ENCODE measurements around the gene TM4SF5. TPM values are rescaled to one million over a fixed set of nuclear protein-coding genes. Genes with fewer than 3 reads are reported as not detected.

Gene TM4SF5
- total and polyA plus RNA-seq, 10 of the 15 experiments (the other 5 are each of a cell fraction or from before 2014, with no cell fraction given): 0.40 TPM; not detected in 9

DNA sequence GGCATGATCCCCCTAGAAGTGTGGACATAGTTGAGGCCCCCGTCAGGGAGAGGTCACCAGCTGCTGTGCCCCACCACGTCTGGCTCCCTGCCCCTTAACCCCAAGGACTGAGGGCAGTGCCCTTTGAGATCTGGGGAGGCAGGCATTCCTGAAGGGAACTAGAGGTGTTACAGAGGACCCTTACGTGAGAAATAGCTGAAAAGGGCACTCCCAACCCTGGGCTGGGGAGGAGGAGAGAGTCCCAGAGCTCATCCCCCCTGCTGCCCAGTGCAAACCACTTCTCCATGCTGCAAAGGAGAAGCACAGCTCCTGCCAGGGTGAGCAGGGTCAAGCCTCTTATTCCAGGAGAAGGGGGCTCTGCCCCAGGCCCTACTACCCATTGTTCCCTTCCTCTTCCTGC, 51.1 kb downstream of the TM4SF5 start (continued):
- TF ChIP-seq MYC (IDR thresholded peaks at IDR 0.05; ENCODE audit: insufficient read depth, insufficient read length, insufficient replicate concordance, low read length, severe bottlenecking): no peak
- no peak for TF ChIP-seq NR2F1 (conservative IDR thresholded peaks at IDR 0.05)
- no peak for TF ChIP-seq CEBPB (IDR thresholded peaks at IDR 0.05; ENCODE audit: borderline replicate concordance in 1 of 2, low read depth in 2 of 2, low read length in 2 of 2)
- TF ChIP-seq STAT3 (IDR thresholded peaks at IDR 0.05; ENCODE audit: low read depth, low read length): no peak
- no peak for TF ChIP-seq POLR2A (IDR thresholded peaks at IDR 0.05; ENCODE audit: low read depth, low read length)
- no peak for TF ChIP-seq ETV6 (conservative IDR thresholded peaks at IDR 0.05 in 1 of 2, IDR thresholded peaks at IDR 0.05 in 1 of 2; ENCODE audit: borderline replicate concordance in 1 of 2, low read depth in 1 of 2)

DNA sequence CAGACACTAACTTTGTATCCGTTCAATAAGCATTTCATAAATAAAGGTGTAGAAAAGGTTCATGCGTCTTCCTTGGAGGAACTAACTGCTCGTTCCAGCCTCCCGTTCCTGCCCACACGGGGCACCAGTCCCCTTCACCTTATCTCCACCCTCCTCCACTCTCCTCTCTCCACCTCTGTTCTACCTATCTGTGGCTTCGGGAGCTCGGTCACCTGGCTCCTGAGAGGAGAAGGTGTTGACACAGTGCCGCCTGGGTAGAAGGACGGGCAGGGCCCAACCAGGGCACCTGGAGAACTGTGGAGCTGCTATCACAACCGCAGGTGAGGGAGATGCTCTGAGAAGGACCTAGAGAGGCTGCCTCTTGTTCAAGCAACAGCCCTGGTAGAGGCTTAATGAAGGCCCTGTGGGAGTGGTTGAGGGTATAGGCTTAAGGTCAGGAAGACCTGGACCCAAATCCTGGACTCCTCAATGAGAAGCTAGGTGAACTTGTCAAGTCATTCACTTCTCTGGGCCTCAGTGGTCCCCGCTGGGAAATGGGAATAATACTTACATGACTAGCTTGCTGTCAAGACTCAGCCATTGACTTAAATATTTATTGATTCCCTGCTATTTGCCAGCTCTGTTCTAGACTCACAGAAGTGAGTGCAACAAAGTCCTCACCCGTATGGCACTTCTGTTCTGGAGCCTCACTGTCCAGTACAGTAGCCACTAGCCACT, 51.8 kb downstream of the TM4SF5 start:
- Histone ChIP-seq H3K27ac (ENCODE audit: control insufficient read depth, insufficient read depth) (no peak overlapping the region), H4K20me1 (ENCODE audit: control insufficient read depth, insufficient read depth) (no peaks in the 10 kb centered on the region), H3K4me3 (no peak overlapping the region), H3K27me3 (replicated peaks in 1 of 2; ENCODE audit: control insufficient read depth in 2 of 2, insufficient read depth in 2 of 2, low read length in 1 of 2) (no peaks in the 10 kb centered on the region), H3K36me3 (ENCODE audit: control insufficient read depth in 2 of 2, insufficient read depth in 2 of 2, low read length in 1 of 2) (no peaks in the 10 kb centered on the region), H2AFZ (ENCODE audit: control insufficient read depth, low read depth, low read length) (no peak overlapping the region), H3K79me2 (ENCODE audit: control insufficient read depth, insufficient read depth, low read length) (no peaks in the 10 kb centered on the region), H3K4me2 (ENCODE audit: control insufficient read depth, insufficient read depth) (no peak overlapping the region), H3K4me1 (ENCODE audit: control insufficient read depth, insufficient read depth, low read length) (no peaks in the 10 kb centered on the region), H3K9me3 (replicated peaks; ENCODE audit: control insufficient read depth, insufficient read depth, low read length) (no peaks in the 10 kb centered on the region), H3K9ac (ENCODE audit: control insufficient read depth, insufficient read depth, low read length) (no peak overlapping the region)
- ATAC-seq (no peak; the same call in 2 of the 3 replicates), DNase-seq (ENCODE audit: low read depth, low spot score) (no peak), FAIRE-seq (no peak)
- POLR2A ChIA-PET: interaction anchor here (0.5 to 0.7 kb wide), 3 partner anchors 47 to 1063 kb away, joined by 3 to 4 read pairs (median 3); no protein-coding TSS in a partner anchor
- no TSS peak for BruUV-seq (replicated peaks)
- intact Hi-C loops (cut with micrococcal nuclease; ENCODE audit: unreplicated experiment): no loop called here
- SMC1A ChIA-PET (ENCODE audit: uncharacterized antibody, unreplicated experiment): no interaction called here
- CTCF ChIA-PET: interaction anchor here (1.3 kb wide), 1 partner anchor 59 kb away, joined by 4 read pairs; no protein-coding TSS in a partner anchor
- RAD21 ChIA-PET (ENCODE audit: unreplicated experiment): no interaction called here
- WGBS (ENCODE audit: insufficient coverage, insufficient replicate concordance, low lambda C conversion rate, missing lambda C conversion rate): 79% methylated on average over 12 of the region's 12 CpGs
- in situ Hi-C loops (cut with MboI): no loop called here
- no peak for TF ChIP-seq TCF3 (IDR thresholded peaks at IDR 0.05; ENCODE audit: borderline replicate concordance, insufficient read depth, low read depth, low read length)
- TF ChIP-seq SMC3 (IDR thresholded peaks at IDR 0.05; ENCODE audit: borderline replicate concordance, low read length): no peak
- TF ChIP-seq, protein P1, sequence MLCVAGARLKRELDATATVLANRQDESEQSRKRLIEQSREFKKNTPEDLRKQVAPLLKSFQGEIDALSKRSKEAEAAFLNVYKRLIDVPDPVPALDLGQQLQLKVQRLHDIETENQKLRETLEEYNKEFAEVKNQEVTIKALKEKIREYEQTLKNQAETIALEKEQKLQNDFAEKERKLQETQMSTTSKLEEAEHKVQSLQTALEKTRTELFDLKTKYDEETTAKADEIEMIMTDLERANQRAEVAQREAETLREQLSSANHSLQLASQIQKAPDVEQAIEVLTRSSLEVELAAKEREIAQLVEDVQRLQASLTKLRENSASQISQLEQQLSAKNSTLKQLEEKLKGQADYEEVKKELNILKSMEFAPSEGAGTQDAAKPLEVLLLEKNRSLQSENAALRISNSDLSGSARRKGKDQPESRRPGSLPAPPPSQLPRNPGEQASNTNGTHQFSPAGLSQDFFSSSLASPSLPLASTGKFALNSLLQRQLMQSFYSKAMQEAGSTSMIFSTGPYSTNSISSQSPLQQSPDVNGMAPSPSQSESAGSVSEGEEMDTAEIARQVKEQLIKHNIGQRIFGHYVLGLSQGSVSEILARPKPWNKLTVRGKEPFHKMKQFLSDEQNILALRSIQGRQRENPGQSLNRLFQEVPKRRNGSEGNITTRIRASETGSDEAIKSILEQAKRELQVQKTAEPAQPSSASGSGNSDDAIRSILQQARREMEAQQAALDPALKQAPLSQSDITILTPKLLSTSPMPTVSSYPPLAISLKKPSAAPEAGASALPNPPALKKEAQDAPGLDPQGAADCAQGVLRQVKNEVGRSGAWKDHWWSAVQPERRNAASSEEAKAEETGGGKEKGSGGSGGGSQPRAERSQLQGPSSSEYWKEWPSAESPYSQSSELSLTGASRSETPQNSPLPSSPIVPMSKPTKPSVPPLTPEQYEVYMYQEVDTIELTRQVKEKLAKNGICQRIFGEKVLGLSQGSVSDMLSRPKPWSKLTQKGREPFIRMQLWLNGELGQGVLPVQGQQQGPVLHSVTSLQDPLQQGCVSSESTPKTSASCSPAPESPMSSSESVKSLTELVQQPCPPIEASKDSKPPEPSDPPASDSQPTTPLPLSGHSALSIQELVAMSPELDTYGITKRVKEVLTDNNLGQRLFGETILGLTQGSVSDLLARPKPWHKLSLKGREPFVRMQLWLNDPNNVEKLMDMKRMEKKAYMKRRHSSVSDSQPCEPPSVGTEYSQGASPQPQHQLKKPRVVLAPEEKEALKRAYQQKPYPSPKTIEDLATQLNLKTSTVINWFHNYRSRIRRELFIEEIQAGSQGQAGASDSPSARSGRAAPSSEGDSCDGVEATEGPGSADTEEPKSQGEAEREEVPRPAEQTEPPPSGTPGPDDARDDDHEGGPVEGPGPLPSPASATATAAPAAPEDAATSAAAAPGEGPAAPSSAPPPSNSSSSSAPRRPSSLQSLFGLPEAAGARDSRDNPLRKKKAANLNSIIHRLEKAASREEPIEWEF (IDR thresholded peaks at IDR 0.05; ENCODE audit: insufficient replicate concordance, low read depth, low read length): no peak
- TF ChIP-seq GATAD2B (conservative IDR thresholded peaks at IDR 0.05; ENCODE audit: low read depth): no peak
- no peak for TF ChIP-seq MEF2B (IDR thresholded peaks at IDR 0.05; ENCODE audit: partially characterized antibody, poor library complexity, severe bottlenecking)
- TF ChIP-seq, protein P2, sequence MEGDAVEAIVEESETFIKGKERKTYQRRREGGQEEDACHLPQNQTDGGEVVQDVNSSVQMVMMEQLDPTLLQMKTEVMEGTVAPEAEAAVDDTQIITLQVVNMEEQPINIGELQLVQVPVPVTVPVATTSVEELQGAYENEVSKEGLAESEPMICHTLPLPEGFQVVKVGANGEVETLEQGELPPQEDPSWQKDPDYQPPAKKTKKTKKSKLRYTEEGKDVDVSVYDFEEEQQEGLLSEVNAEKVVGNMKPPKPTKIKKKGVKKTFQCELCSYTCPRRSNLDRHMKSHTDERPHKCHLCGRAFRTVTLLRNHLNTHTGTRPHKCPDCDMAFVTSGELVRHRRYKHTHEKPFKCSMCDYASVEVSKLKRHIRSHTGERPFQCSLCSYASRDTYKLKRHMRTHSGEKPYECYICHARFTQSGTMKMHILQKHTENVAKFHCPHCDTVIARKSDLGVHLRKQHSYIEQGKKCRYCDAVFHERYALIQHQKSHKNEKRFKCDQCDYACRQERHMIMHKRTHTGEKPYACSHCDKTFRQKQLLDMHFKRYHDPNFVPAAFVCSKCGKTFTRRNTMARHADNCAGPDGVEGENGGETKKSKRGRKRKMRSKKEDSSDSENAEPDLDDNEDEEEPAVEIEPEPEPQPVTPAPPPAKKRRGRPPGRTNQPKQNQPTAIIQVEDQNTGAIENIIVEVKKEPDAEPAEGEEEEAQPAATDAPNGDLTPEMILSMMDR (IDR thresholded peaks at IDR 0.05 in 2 of 3, conservative IDR thresholded peaks at IDR 0.05 in 1 of 3; ENCODE audit: control insufficient read depth in 2 of 3, extremely low read depth in 1 of 3, insufficient read depth in 1 of 3, low read depth in 3 of 3, low read length in 3 of 3): no peak
- no peak for TF ChIP-seq SMARCA5 (IDR thresholded peaks at IDR 0.05)
- no peak for TF ChIP-seq ZBED1 (IDR thresholded peaks at IDR 0.05; ENCODE audit: borderline replicate concordance)

All from GM12878 (cell line).